Measurements from ENCODE around the gene PLCB1. TPM values are rescaled to one million over a fixed set of nuclear protein-coding genes. Genes with fewer than 3 reads are reported as not detected.

The PLCB1 gene
- total RNA-seq, 1 donor from 2014 or later = 10.7 TPM

DNA sequence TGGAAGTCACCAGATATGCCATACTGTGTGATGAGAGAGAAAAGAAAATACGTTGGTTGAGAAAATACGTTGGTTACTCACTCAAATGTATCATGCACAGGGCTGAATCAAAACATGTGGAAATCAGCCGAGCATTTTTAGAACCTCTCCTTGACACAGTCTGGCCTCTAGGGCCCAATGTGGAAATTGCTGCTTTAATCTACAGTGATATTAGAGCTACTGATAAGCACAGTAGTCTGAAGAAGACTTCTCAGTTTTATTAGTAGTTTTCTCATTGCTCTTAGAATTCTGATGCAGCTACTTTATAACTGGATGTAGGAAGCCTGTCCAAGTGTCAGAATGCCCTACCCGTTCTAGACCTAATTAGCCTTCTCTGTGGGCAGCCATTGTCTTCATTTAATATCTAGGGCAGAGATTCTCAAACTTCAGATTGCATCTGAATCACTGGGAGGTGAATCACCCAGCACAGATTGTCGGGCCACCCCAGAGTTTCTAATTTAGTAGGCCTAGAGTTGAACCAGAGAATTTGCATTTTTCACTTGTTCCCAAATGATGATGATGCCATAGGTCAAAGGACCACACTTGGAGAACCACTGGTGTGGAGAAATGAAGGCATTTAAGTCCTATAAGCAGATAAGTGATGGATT, 229.1 kb downstream of the PLCB1 start:
- Histone ChIP-seq H2AFZ (ENCODE audit: low read depth, low read length) (no peak overlapping the region), H3K27me3 (ENCODE audit: insufficient read depth, low read length) (no peaks in the 10 kb centered on the region), H3K4me3 (ENCODE audit: insufficient read depth, low read depth, low read length) (no peak overlapping the region), H3K4me1 (ENCODE audit: insufficient read depth, low read length) (no peaks in the 10 kb centered on the region), H3K79me2 (ENCODE audit: insufficient read depth, low read length) (no peaks in the 10 kb centered on the region), H3K9me3 (ENCODE audit: insufficient read depth, low read depth, low read length) (no peaks in the 10 kb centered on the region), H3K36me3 (ENCODE audit: insufficient read depth, low read length) (no peaks in the 10 kb centered on the region), H3K9ac (ENCODE audit: low read length) (no peak overlapping the region), H3K4me2 (ENCODE audit: low read length) (peak overlapping the region; percentile 22), H4K20me1 (ENCODE audit: insufficient read depth, low read length) (no peaks in the 10 kb centered on the region), H3K27ac (ENCODE audit: low read depth, low read length) (no peak overlapping the region)
- Mint-ChIP-seq H3K9me3 (ENCODE audit: unreplicated experiment) (no peaks in the 10 kb centered on the region), H3K36me3 (ENCODE audit: low read depth, unreplicated experiment) (no peaks in the 10 kb centered on the region), H3K4me1 (ENCODE audit: low read depth, unreplicated experiment) (peaks cover 4% of the 10 kb centered on the region), H3K4me3 (ENCODE audit: unreplicated experiment) (no peak overlapping the region), H3K27ac (ENCODE audit: unreplicated experiment) (no peak overlapping the region), H3K27me3 (ENCODE audit: low read depth, unreplicated experiment) (no peaks in the 10 kb centered on the region)
- DNase-seq (ENCODE audit: low read depth) = peak; percentile 67
- TF ChIP-seq CTCF (IDR thresholded peaks at IDR 0.05; ENCODE audit: insufficient read depth, low read depth, low read length) (no peak), EZH2 (IDR thresholded peaks at IDR 0.05; ENCODE audit: insufficient read depth, low read length) (no peak)
- no peak for FAIRE-seq

DNA sequence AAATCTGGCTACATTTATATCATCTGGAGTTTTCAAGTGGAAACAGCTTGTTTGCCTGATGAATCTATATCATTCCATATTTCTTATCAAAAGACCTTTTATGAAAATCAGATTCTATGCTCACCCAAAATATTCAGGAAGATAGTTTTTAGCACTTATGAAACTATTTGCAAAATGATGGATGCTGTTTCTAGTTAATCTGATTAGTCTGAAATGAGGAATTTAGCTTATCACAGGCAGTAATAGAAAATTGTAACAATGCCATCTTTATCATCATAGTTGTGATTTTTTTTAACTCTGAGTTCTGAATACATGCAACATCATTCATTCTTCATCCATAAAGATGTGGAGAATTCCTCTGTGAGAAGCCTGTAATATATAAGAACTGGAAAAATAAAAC, 229.7 kb downstream of the PLCB1 start:
- Histone ChIP-seq H3K4me2 (ENCODE audit: low read length) (no peak overlapping the region), H3K36me3 (ENCODE audit: insufficient read depth, low read length) (no peaks in the 10 kb centered on the region), H2AFZ (ENCODE audit: low read depth, low read length) (no peak overlapping the region), H3K27ac (ENCODE audit: low read depth, low read length) (no peak overlapping the region), H3K4me3 (ENCODE audit: insufficient read depth, low read depth, low read length) (no peak overlapping the region), H3K9ac (ENCODE audit: low read length) (no peak overlapping the region), H4K20me1 (ENCODE audit: insufficient read depth, low read length) (no peaks in the 10 kb centered on the region), H3K9me3 (ENCODE audit: insufficient read depth, low read depth, low read length) (no peaks in the 10 kb centered on the region), H3K4me1 (ENCODE audit: insufficient read depth, low read length) (no peaks in the 10 kb centered on the region), H3K27me3 (ENCODE audit: insufficient read depth, low read length) (no peaks in the 10 kb centered on the region), H3K79me2 (ENCODE audit: insufficient read depth, low read length) (no peaks in the 10 kb centered on the region)
- H3K9me3 Mint-ChIP-seq (ENCODE audit: unreplicated experiment) = no peaks in the 10 kb centered on the region
- DNase-seq (ENCODE audit: low read depth) = no peak
- peaks cover 4% of the 10 kb centered on the region for H3K4me1 Mint-ChIP-seq (ENCODE audit: low read depth, unreplicated experiment)
- no peaks in the 10 kb centered on the region for H3K36me3 Mint-ChIP-seq (ENCODE audit: low read depth, unreplicated experiment)
- FAIRE-seq = no peak
- TF ChIP-seq EZH2 (IDR thresholded peaks at IDR 0.05; ENCODE audit: insufficient read depth, low read length) (no peak), CTCF (IDR thresholded peaks at IDR 0.05; ENCODE audit: insufficient read depth, low read depth, low read length) (no peak)
- H3K27me3 Mint-ChIP-seq (ENCODE audit: low read depth, unreplicated experiment) = no peaks in the 10 kb centered on the region
- no peak overlapping the region for H3K4me3 Mint-ChIP-seq (ENCODE audit: unreplicated experiment)
- no peak overlapping the region for H3K27ac Mint-ChIP-seq (ENCODE audit: unreplicated experiment)

GRCh38 chr20:8362457-8362856, 230.4 kb downstream of the PLCB1 start:
- Mint-ChIP-seq H3K4me1 (ENCODE audit: low read depth, unreplicated experiment) (peaks cover 4% of the 10 kb centered on the region), H3K4me3 (ENCODE audit: unreplicated experiment) (no peak overlapping the region), H3K36me3 (ENCODE audit: low read depth, unreplicated experiment) (no peaks in the 10 kb centered on the region), H3K27ac (ENCODE audit: unreplicated experiment) (no peak overlapping the region), H3K27me3 (ENCODE audit: low read depth, unreplicated experiment) (no peaks in the 10 kb centered on the region), H3K9me3 (ENCODE audit: unreplicated experiment) (no peaks in the 10 kb centered on the region)
- FAIRE-seq (no peak), DNase-seq (ENCODE audit: low read depth) (no peak)
- Histone ChIP-seq H3K4me2 (ENCODE audit: low read length) (no peak overlapping the region), H3K4me1 (ENCODE audit: insufficient read depth, low read length) (no peaks in the 10 kb centered on the region), H3K9me3 (ENCODE audit: insufficient read depth, low read depth, low read length) (no peaks in the 10 kb centered on the region), H3K9ac (ENCODE audit: low read length) (no peak overlapping the region), H4K20me1 (ENCODE audit: insufficient read depth, low read length) (no peaks in the 10 kb centered on the region), H3K27me3 (ENCODE audit: insufficient read depth, low read length) (no peaks in the 10 kb centered on the region), H3K36me3 (ENCODE audit: insufficient read depth, low read length) (no peaks in the 10 kb centered on the region), H2AFZ (ENCODE audit: low read depth, low read length) (no peak overlapping the region), H3K27ac (ENCODE audit: low read depth, low read length) (no peak overlapping the region), H3K4me3 (ENCODE audit: insufficient read depth, low read depth, low read length) (no peak overlapping the region), H3K79me2 (ENCODE audit: insufficient read depth, low read length) (no peaks in the 10 kb centered on the region)
- TF ChIP-seq CTCF (IDR thresholded peaks at IDR 0.05; ENCODE audit: insufficient read depth, low read depth, low read length) = no peak
- no peak for TF ChIP-seq EZH2 (IDR thresholded peaks at IDR 0.05; ENCODE audit: insufficient read depth, low read length)

Measured in astrocyte (in vitro differentiated cells and primary cell).